Tracheal epithelial cell (primary cell): ENCODE results near the gene CD248. TPM values are rescaled to one million over a fixed set of nuclear protein-coding genes. Genes with fewer than 3 reads are reported as not detected.

ENCODE experiments used
- total RNA-seq: library from RNA; depleted of rRNA; stranded (reverse); fragments of >200 nt; gene quantifications from 2 replicates; pipeline ENCODE4 v1.2.1, GENCODE V29; 2014

The CD248 gene, protein sequence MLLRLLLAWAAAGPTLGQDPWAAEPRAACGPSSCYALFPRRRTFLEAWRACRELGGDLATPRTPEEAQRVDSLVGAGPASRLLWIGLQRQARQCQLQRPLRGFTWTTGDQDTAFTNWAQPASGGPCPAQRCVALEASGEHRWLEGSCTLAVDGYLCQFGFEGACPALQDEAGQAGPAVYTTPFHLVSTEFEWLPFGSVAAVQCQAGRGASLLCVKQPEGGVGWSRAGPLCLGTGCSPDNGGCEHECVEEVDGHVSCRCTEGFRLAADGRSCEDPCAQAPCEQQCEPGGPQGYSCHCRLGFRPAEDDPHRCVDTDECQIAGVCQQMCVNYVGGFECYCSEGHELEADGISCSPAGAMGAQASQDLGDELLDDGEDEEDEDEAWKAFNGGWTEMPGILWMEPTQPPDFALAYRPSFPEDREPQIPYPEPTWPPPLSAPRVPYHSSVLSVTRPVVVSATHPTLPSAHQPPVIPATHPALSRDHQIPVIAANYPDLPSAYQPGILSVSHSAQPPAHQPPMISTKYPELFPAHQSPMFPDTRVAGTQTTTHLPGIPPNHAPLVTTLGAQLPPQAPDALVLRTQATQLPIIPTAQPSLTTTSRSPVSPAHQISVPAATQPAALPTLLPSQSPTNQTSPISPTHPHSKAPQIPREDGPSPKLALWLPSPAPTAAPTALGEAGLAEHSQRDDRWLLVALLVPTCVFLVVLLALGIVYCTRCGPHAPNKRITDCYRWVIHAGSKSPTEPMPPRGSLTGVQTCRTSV
- 0.24 TPM in 1 of 2 replicates, not detected in the other for total RNA-seq

DNA sequence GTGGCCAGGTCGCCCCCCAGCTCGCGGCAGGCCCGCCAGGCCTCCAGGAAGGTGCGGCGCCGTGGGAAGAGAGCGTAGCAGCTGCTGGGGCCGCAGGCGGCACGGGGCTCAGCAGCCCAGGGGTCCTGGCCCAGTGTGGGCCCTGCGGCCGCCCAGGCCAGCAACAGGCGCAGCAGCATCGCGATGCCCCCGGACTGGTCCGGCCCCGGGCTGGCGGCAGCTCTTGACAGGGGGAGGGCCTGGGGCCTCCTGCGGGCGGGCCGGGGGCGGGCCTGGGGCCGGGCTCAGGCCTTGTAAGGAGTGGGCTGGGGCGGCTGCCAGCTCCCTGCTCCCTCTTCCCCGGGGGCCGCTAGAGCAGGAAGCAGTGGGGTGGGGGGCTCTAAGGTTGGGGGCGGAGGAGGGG lies at the start of gene CD248:
TSS of gene CD248 (minus strand) at position 196 of the 403 bp plus-strand sequence. CDS start at position 179, 17 bp downstream.

DNA sequence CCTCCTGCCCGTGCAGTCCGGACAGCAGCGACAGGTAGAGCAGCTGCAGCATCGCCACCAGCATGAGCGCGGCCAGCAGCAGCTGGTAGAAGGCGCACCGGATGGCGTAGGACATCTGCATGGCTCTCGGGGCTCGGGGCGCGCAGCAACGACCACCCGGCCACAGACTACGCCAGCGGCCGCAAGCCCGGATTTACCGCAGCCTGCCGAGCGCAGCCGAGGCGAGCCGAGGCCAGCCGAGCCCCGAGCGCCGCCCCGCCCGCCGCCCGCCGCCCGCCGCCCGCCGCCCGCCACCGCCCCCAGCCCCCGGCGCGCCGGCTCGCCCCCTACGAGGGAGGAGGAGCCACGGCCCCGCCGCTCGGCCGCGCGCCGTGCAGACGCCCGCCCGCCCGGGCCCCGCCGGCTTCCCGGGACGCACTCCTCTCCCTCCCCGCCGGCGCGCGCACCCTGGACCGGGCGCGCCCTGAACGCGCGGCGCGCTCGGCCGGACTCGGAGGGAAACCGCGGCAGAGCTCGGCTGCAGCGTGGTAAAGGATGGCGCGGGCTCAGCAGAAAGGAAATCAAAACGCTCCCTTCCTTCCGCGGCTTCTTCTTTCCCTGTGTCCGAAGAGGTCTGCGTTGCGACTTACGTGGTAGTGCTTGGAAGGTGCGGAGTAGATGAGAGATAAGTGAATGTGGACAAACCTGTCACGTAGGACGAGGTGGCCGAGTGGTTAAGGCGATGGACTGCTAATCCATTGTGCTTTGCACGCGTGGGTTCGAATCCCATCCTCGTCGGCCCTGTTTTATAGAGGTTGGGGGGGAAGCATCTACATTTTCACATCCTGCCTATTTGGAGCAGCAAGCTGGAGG lies 30.8 kb upstream of the CD248 start, which contains the start of gene B4GAT1:
TSS of gene B4GAT1 (minus strand) at position 205 of the 852 bp plus-strand sequence. CDS start at position 121, 84 bp downstream.

DNA sequence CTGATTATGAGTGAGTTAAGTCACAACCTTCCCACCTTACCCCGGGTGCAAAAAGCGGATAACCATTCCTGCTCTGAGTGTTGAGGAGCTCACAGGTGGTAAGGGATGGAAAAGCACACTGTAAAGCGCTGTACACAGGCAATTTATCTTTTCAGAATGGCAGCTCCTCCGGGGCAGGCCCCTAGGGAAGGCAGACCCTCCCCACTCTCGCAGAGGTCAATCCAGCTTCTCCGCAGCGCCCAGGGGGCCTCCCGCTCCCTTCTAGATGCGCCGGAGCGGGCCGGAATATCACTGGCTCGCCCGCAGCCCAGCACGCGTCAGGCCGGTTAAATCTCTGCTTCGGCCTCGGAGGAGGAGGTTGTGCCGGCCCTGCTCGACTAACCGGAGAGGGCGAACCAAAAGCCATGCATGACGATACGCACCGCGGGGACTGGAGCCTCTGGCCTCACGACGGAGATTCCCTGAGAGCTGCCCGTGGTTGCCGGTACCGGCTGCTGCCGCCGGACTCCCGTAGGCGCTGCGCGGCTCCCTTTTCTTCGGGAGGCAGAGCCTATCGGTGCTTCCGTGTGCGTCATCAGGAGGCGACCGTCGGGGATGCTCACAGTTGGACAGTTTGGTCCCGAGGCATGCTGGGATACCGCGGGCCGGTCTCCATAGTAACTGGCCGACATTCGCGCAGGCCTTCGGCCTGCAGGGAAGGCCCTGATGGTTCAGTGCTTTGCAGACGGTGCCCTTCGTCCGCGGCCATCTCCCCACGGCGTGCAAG lies 27.9 kb upstream of the CD248 start, which contains the start of gene BRMS1:
TSS of gene BRMS1 (minus strand) at position 555 of the 766 bp plus-strand sequence. CDS start 2,870 bp downstream, outside the sequence.

DNA sequence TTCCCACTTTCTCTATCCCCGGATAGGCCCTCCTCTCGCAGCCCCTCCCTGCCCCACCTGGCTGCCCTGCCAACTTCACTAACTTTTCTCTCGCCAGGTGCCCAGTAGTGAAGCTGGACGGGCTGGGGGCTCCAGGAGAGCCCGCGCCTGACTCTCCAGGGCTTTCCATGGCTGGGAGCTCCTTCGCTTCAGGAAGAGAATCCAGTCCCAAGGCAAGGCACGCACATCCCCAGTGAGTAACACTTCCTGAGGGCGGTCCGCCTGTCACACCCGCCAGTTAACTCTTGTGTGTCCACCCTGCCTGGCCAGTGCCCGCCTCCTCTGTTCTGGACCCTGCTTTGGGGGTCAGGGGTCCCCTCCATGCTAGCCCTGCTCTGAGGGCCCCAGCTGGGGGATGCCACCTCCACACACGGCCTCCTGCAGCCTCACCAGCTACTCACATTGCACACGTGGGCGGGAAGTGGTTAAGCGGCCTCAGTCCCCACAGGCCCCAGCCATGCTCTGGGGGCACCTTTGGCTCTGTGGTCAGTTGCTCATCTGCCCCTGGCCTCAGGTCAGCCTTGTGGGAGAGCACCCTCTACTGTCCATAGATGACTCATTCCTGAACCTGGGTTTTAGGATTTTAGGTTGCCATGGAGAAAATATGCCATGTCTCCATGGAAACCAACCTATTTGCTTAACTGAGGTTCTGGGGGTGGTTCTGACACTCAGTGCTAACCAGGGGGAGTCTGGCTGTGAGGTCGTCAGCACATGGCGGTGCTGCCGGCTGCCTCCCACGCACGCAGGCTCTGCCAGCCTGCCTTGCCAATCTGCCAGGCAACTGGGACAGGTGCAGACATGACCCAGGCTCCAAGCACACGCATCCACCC lies 19.6 kb upstream of the CD248 start, which contains the start of gene RIN1:
TSS of gene RIN1 (minus strand) at position 201 of the 869 bp plus-strand sequence. CDS start at position 169, 32 bp downstream.

DNA sequence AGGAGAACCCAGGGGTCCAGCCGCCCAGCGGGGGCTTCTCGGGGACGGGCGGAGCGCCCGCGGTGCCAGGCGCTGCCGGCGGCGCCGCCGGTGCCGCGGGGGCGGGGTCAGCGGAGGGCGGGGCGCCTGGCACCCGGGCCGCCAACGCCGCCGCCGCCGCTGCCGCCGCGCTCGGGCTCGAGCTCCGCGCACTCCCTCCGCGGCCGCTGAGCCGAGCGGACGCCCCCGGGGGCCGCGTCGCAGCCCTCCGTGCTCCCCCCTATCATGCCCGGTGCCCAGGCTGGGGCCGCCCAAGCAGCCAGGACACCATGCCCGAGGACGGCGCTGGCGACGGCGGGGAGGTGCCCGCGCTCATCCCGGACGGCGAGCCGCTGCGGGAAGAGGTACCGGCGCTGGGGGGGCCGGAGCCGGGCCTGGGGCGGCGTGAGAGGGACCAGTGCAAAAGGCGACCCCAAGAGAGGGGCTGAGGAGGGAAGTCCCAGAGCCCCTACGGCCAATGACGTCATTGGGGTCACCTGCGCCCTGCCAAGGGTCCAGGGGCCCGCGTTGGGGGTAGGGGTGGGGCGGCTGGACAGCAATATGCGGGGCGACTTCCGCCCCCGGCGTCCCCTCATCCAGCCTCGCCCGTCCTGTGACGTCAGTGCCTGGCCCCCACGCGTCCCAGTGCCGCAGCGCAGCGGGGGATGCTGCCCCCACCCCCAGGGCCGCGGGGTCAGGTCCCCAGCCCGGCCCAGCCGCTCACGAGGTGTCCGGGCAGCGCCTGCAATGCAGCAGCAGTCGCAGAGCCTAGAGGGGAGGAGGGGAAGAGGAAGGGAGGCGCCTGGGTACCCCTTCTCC lies 24.9 kb downstream of the CD248 start, which contains the start of gene TMEM151A:
TSS of gene TMEM151A (plus strand) at position 189 of the 837 bp plus-strand sequence. CDS start at position 309, 120 bp downstream.

DNA sequence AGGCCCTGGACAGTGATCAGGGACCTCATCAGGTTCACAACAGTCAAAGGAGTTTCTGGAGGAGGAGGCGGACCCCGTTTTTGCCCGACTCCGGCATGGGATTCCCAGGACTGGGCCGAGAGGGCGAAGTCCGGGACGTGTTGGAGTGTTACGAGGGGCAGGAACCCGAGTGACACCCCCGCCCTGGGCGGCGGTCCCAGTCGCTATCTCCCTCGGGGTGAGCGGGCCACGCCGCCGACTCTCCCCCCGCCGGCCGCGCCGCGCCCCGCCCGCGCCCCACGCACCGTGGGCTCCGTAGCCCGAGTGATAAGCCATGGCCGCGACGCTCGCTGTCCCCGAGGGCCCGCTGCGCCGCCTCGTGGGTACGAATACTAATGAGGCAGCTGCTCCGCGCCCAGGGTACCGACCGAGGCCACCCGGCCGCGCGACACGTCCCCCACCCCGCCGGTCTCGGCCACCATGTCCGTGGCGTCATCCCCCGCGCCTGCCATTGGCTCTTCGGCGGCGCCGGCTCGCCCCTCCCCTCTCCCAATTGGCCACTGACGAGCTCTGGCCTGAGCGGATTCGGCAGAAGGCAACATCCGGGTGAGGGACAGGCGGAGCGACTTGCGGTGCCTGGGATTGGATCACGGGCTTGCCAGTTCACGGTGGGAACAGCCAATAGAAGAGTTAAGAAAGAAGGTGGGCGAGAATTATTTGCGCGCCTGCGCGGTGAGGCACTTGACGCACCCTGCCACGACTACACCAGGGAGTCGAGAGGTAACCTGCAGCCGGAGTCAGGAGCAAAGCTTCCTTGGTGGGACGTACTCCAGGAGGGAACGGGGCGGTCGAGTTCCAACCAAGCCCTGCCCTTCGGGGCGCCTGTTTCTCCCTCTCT lies 27.9 kb downstream of the CD248 start, which contains the start of gene YIF1A:
TSS of gene YIF1A (minus strand) at position 473 of the 877 bp plus-strand sequence. CDS start at position 315, 158 bp downstream.

DNA sequence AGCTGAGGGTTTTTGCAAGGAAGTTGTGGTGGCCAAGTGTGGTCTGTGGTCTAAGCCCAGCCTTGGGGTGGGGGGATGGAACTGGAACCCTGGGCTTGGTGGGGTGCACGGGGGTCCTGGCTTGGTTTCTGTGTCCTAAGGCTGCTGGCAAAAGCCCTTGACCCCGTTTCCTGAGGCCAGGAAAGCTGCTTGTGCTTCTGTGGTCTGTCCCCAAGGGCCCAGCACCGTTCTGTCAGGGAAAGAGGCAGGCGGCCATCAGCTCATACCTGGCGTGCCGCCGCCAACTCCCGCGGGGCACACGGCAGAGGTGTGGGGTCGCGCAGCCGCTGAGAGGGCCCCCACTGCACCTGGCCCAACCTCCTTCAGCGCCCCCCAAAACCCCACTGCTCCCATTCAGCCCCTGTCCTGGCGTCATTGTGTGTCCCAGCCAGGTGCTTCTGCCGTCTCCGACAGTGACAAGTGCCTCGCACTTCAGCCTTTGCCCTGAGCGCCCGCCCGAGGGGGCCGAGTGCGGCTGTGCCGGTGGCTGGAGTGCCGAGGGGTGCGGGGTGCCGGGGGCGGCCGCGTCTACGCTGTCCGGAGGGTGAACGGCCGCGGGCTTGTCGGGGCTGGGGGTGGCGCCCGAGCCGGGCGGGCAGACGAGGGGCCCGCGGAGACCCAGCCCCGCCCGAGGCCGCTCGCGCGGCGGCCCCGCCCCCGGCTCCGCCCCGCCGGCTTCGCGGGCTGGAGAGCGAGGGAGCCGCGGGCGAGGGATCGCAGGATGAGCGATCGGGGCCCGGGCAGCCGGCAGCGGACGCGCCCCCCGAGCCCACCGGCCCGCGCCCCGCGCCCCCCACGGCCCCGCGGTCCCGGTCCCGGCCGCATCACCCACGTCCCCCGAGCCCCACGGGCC lies 39.1 kb downstream of the CD248 start, which contains the start of gene CNIH2:
TSS of gene CNIH2 (plus strand) at position 705 of the 892 bp plus-strand sequence. CDS start 282 bp downstream, outside the sequence.

DNA sequence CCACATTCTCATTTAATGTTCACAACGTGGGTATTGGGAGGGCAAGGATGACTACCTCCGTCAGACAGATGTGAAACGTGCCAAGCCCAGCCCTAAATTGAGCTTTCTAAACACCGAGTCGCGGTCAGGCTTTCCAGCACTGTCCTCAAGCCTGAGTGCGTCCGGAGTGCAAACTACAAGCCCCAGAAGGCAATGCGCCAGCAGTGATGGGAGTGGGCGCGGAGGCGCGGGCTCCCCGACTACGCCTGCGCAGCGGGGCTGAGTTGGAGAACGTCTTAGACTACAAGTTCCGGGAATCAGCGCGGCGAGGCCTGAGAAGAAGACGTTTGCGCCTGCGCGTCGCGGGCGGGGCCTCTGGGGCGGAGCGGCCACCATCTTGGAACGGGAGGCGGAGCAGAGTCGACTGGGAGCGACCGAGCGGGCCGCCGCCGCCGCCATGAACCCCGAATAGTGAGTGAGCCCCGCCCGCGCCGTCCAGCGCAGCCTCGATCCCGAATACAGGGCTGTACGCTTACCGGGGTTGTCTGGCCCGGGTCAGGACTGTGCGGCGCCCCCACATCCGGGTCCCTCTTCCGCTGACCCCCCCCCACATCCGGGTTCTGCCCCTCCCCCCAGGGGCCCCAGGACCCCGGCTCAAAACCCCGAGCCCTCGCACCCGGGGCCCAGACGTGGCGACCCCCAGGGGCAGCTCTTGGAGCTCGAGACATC lies 48.4 kb downstream of the CD248 start, which contains the start of gene RAB1B:
TSS of gene RAB1B (plus strand) at position 396 of the 708 bp plus-strand sequence. CDS start at position 437, 41 bp downstream.

Other genes starting within 250 kb of the CD248 start
- gene PACS1, start 246.8 kb downstream of the CD248 start, total RNA-seq, result 12.1 and 21.2 TPM in 2 replicates
- 18.5 and 21.2 TPM in 2 replicates for gene KLC2, start 59.3 kb downstream of the CD248 start, total RNA-seq
- gene RAB1B, start 48.4 kb downstream of the CD248 start, total RNA-seq, result 59.3 and 68.8 TPM in 2 replicates
- gene CNIH2, start 38.9 kb downstream of the CD248 start, total RNA-seq, result not detected in 2 replicates
- gene YIF1A, start 27.9 kb downstream of the CD248 start, total RNA-seq, result 189 and 200 TPM in 2 replicates
- gene TMEM151A, start 25.1 kb downstream of the CD248 start, total RNA-seq, result not detected in 2 replicates
- gene RIN1, start 19.4 kb upstream of the CD248 start, total RNA-seq, result 33.3 and 64.2 TPM in 2 replicates
- 69.1 and 82.4 TPM in 2 replicates for gene BRMS1, start 28.1 kb upstream of the CD248 start, total RNA-seq
- gene B4GAT1, start 30.6 kb upstream of the CD248 start, total RNA-seq, result 11.6 and 35.0 TPM in 2 replicates
- 2.2 and 3.2 TPM in 2 replicates for gene SLC29A2, start 54.7 kb upstream of the CD248 start, total RNA-seq
- gene NPAS4, start 104.0 kb upstream of the CD248 start, total RNA-seq, result not detected in 2 replicates
- 34.9 and 53.7 TPM in 2 replicates for gene MRPL11, start 121.8 kb upstream of the CD248 start, total RNA-seq
- 16.1 and 17.7 TPM in 2 replicates for gene PELI3, start 149.9 kb upstream of the CD248 start, total RNA-seq
- gene DPP3, start 163.4 kb upstream of the CD248 start, total RNA-seq, result 54.4 and 85.1 TPM in 2 replicates
- 13.0 and 16.4 TPM in 2 replicates for gene BBS1, start 193.6 kb upstream of the CD248 start, total RNA-seq
- gene ZDHHC24, start 229.0 kb upstream of the CD248 start, total RNA-seq, result 17.7 and 22.9 TPM in 2 replicates
- gene ACTN3, start 229.9 kb upstream of the CD248 start, total RNA-seq, result not detected in 2 replicates